GM12801 (cell line): ENCODE measurements around the gene SND1.

Experiments used
- CTCF ChIP-seq: IDR thresholded peaks from one replicate; pipeline ENCODE4 v1.5.1; 2011; ENCODE audit warnings: control low read depth; ENCODE audit not compliant: insufficient read length; ENCODE audit errors: extremely low read depth

Gene SND1

GRCh38 chr7:128135159-128135514, 483.1 kb downstream of the SND1 start:
- TF ChIP-seq CTCF = no peak

GRCh38 chr7:128135515-128136214, 483.7 kb downstream of the SND1 start:
- TF ChIP-seq CTCF = no peak

- no peak for TF ChIP-seq CTCF
Observed at GRCh38 chr7:128136215-128136597, 484.2 kb downstream of the SND1 start.

- no peak for TF ChIP-seq CTCF
Observed at GRCh38 chr7:128137181-128137580, 485.2 kb downstream of the SND1 start.

GRCh38 chr7:128139406-128139805, 487.4 kb downstream of the SND1 start:
- no peak for TF ChIP-seq CTCF

GRCh38 chr7:128141683-128142195, 489.7 kb downstream of the SND1 start:
- TF ChIP-seq CTCF = no peak
